ENCODE measurements around the gene ALG14.
A peak's percentile ranks its signal among the peaks of the same experiment; 100 is the strongest.

The ALG14 gene

DNA sequence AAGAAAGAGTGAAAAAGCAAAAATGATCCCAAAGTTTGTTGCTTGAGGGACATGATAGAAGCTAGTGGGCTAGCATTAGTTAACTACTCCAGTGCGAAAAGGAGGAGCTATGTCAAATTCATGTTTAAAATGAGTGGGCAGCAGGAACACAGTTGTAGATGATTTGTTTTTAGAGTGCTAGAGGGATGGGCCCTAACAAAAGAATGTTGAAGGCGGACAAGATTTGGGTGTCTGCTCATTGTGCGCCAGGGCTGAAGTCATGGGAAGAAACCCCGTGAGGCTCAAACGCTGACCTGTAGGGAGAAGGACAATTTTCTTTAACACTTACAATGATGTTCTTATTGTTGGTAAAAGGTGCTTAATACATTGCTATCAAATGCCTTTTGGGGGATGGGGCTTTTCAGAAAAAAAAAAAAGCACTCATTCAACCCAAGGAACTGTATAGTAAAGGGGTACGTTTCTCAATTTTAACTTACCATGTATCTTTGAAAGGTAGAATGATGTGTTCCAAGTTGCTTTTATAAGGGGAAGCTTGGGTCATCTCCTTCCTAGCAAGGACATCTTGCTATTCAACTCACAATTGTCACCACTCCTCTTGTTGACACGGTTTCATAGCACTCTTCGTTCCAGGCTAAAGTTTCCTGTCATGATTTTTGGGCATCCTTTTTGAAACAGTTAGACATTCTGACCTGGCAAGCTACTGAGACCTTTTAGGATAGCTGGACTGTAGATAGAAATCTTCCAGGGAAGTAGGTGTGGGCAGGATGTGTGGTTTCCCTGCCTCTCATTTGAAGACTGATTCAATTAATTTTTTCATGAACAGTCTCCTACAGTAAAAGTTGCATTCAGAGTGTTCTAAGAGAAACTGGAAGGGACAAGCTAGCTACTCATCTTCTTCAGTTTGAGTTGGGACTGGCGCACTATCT, 92.8 kb downstream of the ALG14 start:
- no peak for DNase-seq

DNA sequence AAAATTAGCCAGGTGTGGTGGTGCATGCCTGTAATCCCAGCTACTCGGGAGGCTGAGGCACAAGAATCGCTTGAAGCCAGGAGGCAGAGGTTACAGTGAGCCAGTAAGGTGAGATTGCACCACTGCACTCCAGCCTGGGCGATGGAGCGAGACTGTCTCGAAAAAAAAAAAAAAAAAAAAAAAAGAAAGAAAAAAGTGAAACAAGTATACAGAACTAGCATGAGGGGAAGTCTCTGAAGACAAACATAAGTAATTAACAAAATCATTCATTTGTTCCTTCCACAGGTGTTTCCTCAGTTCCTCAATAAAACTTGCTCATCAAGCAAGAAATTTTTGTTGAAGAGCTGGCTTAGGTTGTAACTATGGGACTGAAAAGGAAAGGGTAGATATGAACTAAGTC, 93.6 kb downstream of the ALG14 start:
- no peak for DNase-seq

DNA sequence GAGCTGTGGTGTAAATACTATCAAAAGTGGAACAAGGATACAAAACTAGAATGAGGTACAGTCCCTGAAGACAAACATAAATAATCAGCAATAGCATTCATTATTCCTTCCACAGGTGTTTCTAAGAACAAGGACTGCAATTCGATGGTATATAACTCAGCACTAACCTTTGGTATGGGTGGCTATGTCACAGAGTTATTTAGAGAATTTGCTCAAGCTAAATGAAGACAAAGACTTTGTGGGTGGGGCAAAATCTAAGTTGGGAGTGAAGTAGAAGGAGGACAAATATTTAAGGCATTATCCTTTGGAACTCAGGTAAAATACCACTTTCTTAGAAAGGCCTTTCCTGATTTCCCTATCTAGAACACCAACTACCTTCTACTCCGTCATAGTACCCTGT, 94.3 kb downstream of the ALG14 start:
- DNase-seq = no peak

DNA sequence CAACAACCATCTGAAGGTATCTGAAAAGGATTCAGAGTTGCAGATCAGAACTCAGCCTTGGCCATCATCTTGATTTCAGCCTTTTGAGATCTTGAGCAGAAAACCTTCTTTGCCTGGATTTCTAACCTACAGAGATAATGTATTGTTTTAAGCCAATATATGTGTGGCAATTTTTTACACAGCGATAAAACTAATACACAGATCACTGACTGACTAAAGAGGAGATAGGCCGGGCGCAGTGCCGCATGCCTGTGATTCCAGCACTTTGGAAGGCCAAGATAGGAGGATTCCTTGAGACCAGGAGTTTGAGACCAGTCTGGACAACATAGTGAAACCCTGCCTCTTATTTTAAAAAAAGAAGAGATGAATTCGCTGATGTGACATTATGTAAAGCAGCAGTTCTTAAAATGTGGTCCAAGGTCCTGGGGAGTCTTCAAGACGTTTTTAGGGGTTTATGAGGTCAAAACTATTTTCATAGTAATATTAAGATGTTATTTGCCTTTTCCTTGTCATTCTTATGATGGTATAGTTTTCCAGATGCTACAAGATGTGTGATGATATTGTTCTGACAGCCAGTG, 95.7 kb downstream of the ALG14 start:
- no peak for DNase-seq

DNA sequence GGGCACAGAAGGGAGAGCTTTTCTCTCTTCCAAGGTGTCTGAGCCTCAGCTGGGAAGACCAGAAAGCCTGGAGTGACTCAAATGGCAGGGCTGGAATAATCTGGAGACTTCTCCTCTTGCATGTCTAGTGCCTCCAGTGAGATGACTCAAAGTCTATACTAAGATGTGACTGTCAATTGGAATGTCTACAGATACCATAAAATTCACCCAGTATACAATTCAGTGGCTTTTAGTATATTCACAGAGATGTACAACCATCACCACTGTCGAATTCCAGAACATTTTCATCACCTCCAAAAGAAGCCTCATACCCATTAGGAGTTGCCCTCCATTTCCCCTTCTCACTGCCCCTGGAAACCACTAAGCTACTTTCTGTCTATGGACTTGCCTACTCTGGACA, 97.9 kb downstream of the ALG14 start:
- DNase-seq = no peak

DNA sequence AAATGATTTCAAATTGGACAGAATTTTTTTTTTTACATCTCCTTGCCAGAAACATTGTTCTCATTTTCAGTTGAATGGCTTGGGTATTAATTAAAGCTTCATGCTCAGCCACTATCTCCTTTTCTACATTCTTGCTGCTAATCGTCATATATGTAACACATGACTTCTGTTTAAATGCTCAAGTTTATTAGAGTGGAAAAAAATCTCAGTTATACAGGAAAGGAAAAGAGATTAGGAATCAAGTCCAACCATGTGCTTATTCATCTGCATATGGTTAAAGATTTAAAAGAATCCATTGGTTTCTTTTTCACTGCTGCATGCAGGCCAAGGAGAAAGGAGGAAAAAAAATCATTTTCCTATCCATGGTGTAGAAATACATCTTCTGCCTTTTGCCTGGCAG, 98.5 kb downstream of the ALG14 start:
- no peak for DNase-seq

DNA sequence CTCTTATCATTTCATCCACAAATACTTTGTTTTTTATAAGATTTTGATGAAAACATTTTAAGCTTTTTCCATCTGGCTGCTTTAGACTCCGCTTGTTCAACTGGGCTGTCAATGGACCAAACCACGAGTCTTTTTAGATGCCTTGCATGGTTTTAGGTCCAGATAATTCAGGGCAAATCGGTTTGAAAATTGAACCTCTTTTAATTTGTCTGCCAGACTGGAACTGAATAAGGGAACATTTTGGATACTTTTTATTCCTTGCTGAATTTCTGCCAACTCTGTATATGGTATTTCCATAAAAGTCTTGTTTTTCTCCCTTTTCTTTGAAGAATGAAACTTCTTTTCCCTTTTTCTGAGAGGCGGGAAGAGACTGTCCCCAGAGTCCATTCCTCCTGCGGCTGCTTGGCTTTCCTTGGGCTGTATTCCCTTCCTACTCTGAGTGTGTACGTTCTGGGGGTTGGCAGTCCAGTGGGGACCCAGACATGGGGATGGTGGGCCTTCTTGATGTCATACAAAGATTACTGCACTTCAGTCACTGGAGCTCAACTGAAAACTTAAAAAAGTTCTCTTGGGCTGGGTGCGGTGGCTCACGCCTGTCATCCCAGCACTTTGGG, 99.3 kb downstream of the ALG14 start:
- DNase-seq = no peak

DNA sequence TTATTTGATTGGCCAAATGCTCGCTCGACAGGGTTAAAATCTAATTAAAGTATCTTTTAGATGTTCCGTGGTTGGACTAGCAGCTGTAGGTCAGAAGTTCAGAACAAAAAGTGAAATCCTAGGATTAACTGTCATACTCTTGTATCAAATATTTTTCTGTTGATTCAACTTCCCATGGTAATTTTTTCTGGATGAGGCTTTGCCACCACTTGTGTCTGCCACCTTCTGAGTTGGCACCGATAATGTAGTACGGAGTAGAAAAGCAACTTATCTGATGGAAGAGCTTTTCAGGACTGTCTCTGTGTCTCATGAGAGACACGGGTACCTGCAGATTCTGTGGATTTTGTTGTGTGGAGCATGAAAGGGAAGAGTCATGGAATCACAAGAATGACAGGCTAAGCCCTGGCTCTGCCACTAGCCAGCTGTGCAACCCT, 101.2 kb downstream of the ALG14 start:
- no peak for DNase-seq

DNA sequence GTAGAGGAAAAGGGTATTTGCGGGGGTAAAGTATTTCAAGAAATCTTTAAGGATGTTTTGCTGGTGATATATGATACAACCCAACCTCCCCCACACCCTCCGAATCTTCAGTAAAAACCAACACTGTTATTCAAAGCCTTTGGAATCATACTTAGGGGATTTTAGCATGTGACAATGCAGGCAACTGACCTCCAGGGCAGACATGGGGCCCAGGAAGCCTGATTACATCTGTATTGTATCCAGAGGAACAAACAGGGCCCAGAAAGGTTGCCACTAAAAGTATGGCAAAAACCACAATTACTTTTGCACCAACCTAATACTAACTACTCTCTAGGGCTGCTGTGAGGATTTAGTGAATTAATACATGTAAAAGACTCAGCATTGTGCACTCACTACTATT, 102.0 kb downstream of the ALG14 start:
- no peak for DNase-seq

DNA sequence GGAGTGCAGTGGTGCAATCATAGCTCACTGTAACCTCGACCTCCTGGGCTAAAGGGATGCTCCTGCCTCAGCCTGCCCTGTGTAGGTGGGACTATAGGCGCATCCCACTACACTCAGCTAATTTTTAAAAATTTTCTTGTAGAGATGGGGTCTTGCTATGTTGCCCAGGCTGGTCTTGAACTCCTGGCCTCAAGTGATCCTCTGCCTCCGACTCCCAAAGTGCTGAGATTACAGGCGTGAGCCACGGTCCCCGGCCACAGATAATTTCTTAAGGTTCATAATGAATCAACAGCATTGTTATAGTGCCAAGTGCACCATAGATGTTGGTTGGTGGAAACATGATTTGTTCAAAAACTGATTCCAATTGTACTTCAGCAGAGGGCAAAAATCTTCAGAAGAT, 103.6 kb downstream of the ALG14 start:
- no peak for DNase-seq

DNA sequence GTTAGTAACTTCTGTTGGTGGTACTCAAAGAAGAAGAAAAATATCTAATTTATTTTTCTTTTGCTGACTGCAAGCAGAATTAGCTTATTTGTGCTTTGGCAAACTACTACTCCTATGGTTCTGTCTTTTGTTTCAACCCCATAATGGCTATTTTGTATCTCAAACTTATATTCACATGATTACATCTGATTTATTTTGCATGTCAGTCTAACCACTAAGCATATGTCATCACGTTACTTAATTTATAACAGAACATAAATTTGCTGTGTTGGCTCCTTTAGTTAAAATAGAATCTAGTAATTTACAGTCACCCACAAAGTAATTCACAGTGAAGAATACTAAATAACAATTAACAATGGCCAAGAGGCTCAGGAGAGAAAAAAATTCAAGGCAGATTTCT, 106.7 kb downstream of the ALG14 start:
- no peak for DNase-seq

DNA sequence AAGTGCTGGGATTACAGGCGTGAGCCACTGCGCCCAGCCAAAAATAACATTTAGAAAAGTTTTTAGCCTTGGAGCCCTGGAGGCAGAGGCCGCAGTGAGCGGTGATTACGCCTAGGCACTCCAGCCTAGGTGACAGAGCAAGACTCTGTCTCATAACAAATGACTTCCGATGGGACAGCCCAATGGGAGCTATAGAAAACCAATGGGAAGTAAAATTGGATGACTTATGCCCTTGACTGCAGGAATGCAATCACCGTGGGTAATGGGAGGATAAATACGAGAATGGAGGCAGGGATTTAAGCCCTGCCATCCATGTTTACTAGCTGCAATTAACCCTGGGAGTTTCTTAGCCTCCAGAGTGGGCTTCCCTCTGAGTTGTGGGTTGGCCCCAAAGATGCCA, 108.9 kb downstream of the ALG14 start:
- DNase-seq = no peak

DNA sequence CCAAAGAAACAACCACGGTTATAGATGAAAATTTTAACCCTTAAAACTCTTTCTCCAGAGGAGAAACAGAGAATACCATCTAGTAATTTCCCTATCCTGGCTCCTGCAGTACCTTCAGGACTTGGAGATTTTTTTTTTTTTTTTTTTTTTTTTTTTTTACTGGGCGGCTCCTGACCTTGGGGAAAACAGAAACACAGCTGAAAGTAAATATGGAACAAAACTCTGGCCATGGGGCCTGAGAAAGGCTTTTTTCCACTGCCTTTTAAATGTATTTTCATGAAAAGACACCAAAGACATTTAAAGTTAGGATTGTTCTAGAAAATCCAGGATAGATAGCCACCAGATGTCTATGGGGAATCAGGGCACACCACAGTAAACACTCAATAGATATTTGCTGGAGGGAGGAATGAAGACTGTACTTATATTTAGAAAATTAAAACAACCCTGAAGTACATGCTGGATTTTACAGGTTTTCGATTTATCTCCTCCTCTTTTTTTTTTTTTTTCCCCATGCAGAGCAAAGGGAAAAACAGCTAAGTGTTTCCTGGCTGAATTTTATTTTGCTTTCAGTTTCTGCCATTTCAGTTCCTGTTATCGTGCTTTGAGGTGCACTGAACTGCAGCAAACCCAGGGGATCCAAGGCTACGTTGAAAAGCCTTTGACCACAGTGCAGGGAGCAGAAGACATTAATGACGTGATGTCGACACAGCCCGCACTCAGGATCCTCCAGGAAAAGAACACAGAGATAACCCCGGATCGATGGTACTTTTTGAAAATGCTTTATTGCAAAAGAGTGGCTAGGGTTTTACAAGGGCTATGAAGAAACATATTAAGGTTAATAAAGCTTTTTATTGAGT, 110.1 kb downstream of the ALG14 start:
- DNase-seq = peak; percentile 28 to 32

DNA sequence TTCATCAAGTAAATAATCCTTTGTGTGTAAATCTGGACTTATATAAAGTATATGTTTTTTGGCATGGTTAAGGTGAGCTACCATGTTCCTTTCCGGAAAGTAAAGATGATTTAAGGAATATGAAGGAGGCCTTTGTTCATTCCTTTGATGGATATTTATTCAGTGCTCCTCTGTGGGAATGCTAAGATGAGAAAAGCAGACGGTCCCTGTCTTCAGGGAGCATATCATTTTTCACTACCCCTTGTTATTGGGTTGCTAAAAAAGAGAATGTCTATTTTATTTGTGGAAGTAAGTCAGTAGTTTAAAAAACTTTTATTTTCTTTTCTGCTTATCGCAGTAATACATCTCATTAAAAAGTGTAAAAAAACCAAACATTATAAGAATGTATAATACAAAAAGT, 110.8 kb downstream of the ALG14 start:
- no peak for DNase-seq

DNA sequence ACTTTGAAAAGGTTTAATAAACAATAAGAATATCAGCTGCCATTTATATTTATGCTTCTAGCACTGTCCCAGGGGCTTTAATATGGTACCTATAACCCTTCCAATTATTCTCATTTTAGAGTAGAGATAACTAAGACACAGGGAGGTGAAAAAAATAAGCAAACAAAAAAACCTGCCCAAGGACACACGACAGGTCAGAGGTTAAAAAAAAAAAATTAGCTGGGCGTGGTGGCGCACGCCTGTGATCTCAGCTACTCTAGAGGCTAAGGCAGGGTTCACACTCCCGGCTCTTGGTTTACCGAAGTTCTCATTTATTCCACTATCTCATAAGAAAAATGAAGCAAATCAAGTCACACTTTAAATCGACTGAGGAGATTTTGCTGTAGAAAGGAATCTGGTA, 111.2 kb downstream of the ALG14 start:
- no peak for DNase-seq

DNA sequence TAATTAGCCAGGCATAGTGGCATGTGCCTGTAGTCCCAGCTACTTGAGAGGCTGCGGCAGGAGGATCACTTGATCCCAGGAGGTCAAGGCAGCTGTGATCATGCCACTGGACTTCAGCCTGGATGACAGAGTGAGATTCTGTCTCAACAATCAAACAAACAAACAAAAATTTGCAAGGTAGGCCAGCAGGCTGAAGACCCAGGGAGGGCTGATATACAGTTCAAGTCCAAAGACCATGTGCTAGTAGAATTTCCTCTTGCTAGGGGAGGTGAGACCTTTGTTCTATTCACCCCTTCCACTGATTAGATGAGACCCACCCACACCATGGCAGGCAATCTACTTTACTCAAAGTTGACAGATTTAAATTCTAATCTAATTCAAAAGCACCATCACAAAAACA, 114.7 kb downstream of the ALG14 start:
- no peak for DNase-seq

DNA sequence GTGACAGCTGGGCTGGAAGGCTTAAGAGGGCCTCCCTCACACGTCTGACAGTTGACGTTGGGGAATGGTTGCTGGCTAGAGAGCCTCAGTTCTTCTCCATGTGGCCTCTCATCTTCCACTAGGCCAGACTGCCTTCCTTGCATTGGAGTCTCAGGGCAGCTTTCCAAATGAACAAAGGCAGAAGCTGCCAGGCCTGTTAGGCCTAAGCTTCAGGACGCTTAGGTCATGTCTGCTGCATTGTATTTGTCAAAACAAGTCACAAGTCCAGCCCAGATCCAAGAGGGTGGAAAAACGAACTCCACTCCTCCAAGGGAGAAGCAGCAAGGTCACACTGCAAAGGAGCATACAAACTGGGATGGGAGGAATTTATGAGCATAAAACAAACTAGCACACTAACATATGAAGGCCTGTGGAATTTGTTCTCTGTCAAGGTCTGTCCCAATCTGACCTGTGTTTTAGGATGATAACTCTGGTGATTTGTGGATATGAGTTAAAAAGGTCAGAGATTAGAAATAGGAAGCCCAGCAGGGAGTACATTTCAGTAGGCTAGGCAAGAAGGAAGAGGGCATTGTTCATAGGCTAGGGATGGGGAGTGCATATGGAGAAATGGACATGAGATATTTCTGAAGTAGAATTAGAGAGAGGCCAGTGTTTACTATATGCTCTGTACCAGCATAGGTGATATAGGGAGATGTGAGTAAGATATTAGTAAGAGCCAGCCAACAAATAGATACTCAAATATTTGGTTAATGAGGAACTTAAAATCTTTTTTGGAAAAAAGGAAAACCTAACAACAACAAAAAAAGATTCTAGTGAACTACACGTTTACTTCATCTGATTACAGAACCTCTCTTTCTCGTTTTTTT, 116.8 kb downstream of the ALG14 start:
- DNase-seq = no peak

DNA sequence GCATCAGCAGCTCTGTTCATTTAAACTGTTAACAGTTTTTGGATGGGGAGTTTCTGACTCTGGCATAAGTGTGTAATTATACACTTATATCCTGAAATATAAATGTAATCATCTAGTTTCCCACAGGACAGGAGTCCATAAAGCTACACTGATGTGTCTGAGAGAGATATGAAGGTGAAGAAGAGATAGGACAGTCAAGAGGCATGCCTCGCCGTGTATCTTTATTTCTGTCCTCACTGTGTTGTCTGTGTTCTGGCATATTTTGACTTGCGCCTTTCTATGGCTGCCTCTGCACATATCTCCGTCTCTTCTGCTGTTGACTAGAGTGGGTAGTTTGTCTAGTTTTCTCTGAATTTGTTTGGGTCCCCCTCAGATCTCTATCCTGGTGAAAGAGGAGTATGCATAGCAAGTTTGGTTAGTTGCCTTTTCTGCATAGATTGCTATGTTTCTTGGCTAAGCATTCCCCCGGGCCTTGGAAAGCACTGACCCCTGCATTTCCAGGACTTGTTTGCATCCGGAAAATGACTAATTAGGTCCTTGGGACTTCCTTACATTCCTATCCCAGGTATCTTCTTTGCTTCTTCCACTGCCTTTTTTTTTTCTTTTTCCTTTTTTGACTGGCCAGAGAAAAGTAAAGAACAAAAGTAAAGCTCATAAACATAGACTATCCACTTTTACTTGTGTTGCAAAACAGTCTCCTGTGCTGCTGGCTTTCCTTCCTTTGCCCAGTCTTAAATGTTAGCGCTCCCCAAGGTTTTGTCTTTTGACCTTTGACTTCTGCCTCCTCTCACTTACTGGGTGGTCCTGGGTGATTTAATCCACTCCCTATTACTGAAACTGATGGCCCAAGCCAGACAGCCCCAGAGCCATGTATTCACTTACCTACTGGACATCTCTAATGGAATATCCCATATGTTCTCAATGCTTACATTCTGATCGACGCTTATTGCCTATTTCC, 118.2 kb downstream of the ALG14 start:
- DNase-seq = no peak

DNA sequence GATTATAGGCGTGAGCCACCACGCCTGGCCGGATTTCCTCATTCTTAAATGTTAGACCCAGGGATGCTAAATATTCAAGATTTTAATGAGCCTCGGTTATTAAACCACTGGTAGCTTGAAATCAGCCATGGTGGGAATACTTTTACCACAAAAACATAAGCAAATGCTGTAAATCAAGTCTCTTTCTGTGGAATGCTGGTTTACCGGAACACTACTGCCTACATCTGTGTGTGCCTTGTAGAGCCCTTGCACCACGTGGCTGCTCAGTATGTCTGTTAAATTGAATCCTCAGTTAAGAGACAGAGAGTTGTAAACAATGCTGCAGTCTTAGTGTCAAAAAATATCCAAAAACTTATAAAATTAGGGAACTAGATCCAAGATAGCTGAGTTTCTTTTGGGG, 119.0 kb downstream of the ALG14 start:
- DNase-seq = no peak

DNA sequence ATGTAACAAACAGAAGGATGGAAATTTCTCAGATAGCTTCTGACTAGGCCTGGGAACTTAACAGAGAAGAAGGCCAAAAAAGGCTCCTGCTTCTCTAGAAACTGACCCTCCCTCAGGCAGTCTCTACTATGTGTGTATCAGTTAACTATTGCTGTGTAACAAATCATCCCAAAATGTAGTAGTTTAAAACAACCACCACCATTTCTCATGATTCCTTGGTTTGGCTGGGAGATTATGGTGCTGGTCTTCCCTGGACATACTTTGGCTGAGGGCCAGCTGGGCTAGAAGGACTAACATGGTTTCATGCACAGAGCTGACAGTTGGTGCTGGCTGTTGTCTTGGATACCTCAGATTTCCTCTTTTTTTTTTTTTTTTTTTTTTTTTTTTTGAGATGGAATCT, 119.6 kb downstream of the ALG14 start:
- no peak for DNase-seq

DNA sequence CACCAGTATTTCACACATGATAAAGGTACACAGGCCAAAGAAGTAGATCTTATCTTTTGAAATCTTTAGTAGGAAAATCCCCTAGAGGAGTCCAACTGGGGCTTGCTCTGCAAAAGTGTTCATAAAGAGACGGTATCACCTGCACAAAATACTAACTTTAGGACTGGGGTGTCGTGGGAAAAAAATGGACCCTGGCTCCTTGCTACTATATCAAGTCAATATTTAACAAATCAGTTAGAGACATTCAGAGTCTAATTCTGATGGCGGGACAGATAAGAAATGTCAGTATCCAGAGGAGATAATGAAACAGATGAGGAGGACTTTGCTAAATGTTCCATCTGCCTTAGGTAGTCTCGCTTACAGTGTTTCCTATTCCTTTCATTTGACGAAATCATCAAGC, 120.2 kb downstream of the ALG14 start:
- DNase-seq = no peak
